Measurements from ENCODE around the gene SKOR2. TPM values are rescaled to one million over a fixed set of nuclear protein-coding genes. Genes with fewer than 3 reads are reported as not detected.

SKOR2 gene
- total RNA-seq, 4 donors from 2014 or later = not detected

- no peak for DNase-seq
- no peak overlapping the region for H3K4me3 ChIP-seq
- 79 to 81% methylated on average over 2 of the region's 2 CpGs for WGBS, 2 donors
- no peaks in the 10 kb centered on the region for H3K9me3 ChIP-seq
- peaks cover 10 to 39% (median 12%) of the 10 kb centered on the region in 3 donors for H3K4me1 ChIP-seq
- H3K36me3 ChIP-seq = no peaks in the 10 kb centered on the region
- H3K27me3 ChIP-seq = no peaks in the 10 kb centered on the region
- TF ChIP-seq CTCF (IDR thresholded peaks at IDR 0.05) (no peak), POLR2A (IDR thresholded peaks at IDR 0.05) (no peak)
- H3K27ac ChIP-seq = no peak overlapping the region
- intact Hi-C loops (cut with DNase I) = no loop called here
These were observed 79.0 kb downstream of the SKOR2 start for GRCh38 chr18:47172476-47172875.

GRCh38 chr18:47168913-47169312, 82.5 kb downstream of the SKOR2 start:
- TF ChIP-seq POLR2A (IDR thresholded peaks at IDR 0.05) = no peak
- no peak for TF ChIP-seq CTCF (IDR thresholded peaks at IDR 0.05)

GRCh38 chr18:47168509-47168908, 83.0 kb downstream of the SKOR2 start:
- no peak for DNase-seq

More at GRCh38 chr18:47168913-47169312, 82.5 kb downstream of the SKOR2 start:
- intact Hi-C loops (cut with DNase I) = no loop called here
- Histone ChIP-seq H3K4me3 (no peak overlapping the region), H3K9me3 (no peaks in the 10 kb centered on the region), H3K27me3 (no peaks in the 10 kb centered on the region), H3K36me3 (no peaks in the 10 kb centered on the region), H3K4me1 (peaks cover 0 to 29% (median 0%) of the 10 kb centered on the region in 3 donors), H3K27ac (no peak overlapping the region)
- no peak for DNase-seq
- 78 to 79% methylated on average over 1 of the region's 1 CpG for WGBS, 2 donors

GRCh38 chr18:47166294-47166693, 85.2 kb downstream of the SKOR2 start:
- Histone ChIP-seq H3K9me3 (no peaks in the 10 kb centered on the region), H3K36me3 (no peaks in the 10 kb centered on the region), H3K27me3 (no peaks in the 10 kb centered on the region), H3K4me3 (no peak overlapping the region), H3K27ac (no peak overlapping the region), H3K4me1 (peaks cover 0 to 11% (median 0%) of the 10 kb centered on the region in 3 donors)
- intact Hi-C loops (cut with DNase I) = no loop called here
- DNase-seq = no peak
- TF ChIP-seq CTCF (IDR thresholded peaks at IDR 0.05) (no peak), POLR2A (IDR thresholded peaks at IDR 0.05) (no peak)
- 84 to 88% methylated on average over 2 of the region's 2 CpGs for WGBS, 2 donors

More at GRCh38 chr18:47168509-47168908, 83.0 kb downstream of the SKOR2 start:
- H3K4me1 ChIP-seq = peaks cover 0 to 25% (median 0%) of the 10 kb centered on the region in 3 donors
- H3K27ac ChIP-seq = no peak overlapping the region
- no peaks in the 10 kb centered on the region for H3K36me3 ChIP-seq
- no peaks in the 10 kb centered on the region for H3K27me3 ChIP-seq
- H3K9me3 ChIP-seq = no peaks in the 10 kb centered on the region
- no peak for TF ChIP-seq POLR2A (IDR thresholded peaks at IDR 0.05)
- no peak for TF ChIP-seq CTCF (IDR thresholded peaks at IDR 0.05)
- no peak overlapping the region for H3K4me3 ChIP-seq
- intact Hi-C loops (cut with DNase I) = no loop called here

GRCh38 chr18:47163241-47163640, 88.2 kb downstream of the SKOR2 start:
- no peak for DNase-seq
- H3K27me3 ChIP-seq = no peaks in the 10 kb centered on the region
- intact Hi-C loops (cut with DNase I) = no loop called here
- peaks cover 0 to 11% (median 0%) of the 10 kb centered on the region in 3 donors for H3K4me1 ChIP-seq
- no peak for TF ChIP-seq POLR2A (IDR thresholded peaks at IDR 0.05)
- TF ChIP-seq CTCF (IDR thresholded peaks at IDR 0.05) = no peak
- no peaks in the 10 kb centered on the region for H3K9me3 ChIP-seq
- H3K4me3 ChIP-seq = no peak overlapping the region
- 52 to 60% methylated on average over 5 of the region's 5 CpGs for WGBS, 2 donors
- no peak overlapping the region for H3K27ac ChIP-seq
- no peaks in the 10 kb centered on the region for H3K36me3 ChIP-seq

All from esophagus squamous epithelium (tissue), 5 donors.